Testis (tissue), 2 donors: ENCODE measurements around the gene FBXW7.

ENCODE experiments used
- POLR2A ChIP-seq: fragments of 450-650 bp; IDR thresholded peaks from one replicate; pipeline ENCODE4 v1.6.1; 2017; ENCODE audit warnings: antibody characterized with exemption, mild to moderate bottlenecking, moderate library complexity
- TF ChIP-seq, protein P1 (sequence below), 3 experiments: fragments of 450-650 bp in 2 of 3; fragments of 200-600 bp in 1 of 3; sonication (generic) in 1 of 3; IDR thresholded peaks; one replicate each; pipeline ENCODE4 v1.5.1; 2016 to 2019; ENCODE audit warnings: antibody characterized with exemption in 3 of 3, mild to moderate bottlenecking in 2 of 3, moderate library complexity in 1 of 3

DNA sequence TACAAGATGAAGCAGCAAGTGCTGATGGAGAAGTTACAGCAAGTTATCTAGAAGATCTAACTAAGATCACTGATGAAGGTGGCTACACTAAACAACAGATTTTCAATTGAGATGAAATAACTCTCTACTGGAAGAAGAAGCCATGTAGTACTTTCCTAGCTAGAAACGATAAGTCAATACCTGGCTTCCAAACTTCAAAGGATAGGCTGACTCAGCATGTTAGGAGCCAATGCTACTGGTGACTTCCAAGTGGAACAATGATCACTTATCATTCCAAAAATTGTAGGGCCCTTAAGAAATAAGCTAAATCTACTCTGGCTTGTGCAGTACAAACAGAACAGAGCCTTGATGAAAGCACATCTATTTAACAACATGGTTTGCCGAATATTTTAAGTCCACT is 55.0 kb downstream of the FBXW7 start:
- TF ChIP-seq, protein P1, sequence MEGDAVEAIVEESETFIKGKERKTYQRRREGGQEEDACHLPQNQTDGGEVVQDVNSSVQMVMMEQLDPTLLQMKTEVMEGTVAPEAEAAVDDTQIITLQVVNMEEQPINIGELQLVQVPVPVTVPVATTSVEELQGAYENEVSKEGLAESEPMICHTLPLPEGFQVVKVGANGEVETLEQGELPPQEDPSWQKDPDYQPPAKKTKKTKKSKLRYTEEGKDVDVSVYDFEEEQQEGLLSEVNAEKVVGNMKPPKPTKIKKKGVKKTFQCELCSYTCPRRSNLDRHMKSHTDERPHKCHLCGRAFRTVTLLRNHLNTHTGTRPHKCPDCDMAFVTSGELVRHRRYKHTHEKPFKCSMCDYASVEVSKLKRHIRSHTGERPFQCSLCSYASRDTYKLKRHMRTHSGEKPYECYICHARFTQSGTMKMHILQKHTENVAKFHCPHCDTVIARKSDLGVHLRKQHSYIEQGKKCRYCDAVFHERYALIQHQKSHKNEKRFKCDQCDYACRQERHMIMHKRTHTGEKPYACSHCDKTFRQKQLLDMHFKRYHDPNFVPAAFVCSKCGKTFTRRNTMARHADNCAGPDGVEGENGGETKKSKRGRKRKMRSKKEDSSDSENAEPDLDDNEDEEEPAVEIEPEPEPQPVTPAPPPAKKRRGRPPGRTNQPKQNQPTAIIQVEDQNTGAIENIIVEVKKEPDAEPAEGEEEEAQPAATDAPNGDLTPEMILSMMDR (IDR thresholded peaks at IDR 0.05) = no peak
- no peak for TF ChIP-seq POLR2A
